ENCODE results near the gene C1GALT1. TPM values are rescaled to one million over a fixed set of nuclear protein-coding genes. Genes with fewer than 3 reads are reported as not detected.

C1GALT1 gene
- total and polyA plus RNA-seq, 9 of the 15 experiments (the other 6 are each of a cell fraction or from before 2014, with no cell fraction given) = 5.0 to 33.2 (median 24.1) TPM

GRCh38 chr7:7169296-7169695 is 13.0 kb upstream of the C1GALT1 start:
- Histone ChIP-seq H3K9me3 (replicated peaks; ENCODE audit: control insufficient read depth, insufficient read depth, low read depth, low read length) (no peaks in the 10 kb centered on the region; the same call in 1 of the 2 replicates), H3K4me2 (ENCODE audit: insufficient read depth, low read length) (no peak overlapping the region), H2AFZ (ENCODE audit: low read depth, low read length) (no peak overlapping the region; the same call in 1 of the 2 replicates), H3K4me1 (replicated peaks in 1 of 2; ENCODE audit: control insufficient read depth in 2 of 2, insufficient read depth in 2 of 2, low read length in 2 of 2) (peaks cover 0 to 3% of the 10 kb centered on the region in 2 experiments; a peak in 2 of 5 replicates), H3K27ac (ENCODE audit: extremely low read depth, low read depth, low read length) (no peak overlapping the region), H3K27me3 (ENCODE audit: control insufficient read depth in 2 of 2, insufficient read depth in 2 of 2, low read length in 2 of 2) (no peaks in the 10 kb centered on the region), H3K9me1 (ENCODE audit: control insufficient read depth, insufficient read depth, low read length) (no peaks in the 10 kb centered on the region), H3K4me3 (no peak overlapping the region), H3K9ac (ENCODE audit: insufficient read depth in 1 of 2, low read depth in 2 of 2, low read length in 2 of 2) (no peak overlapping the region), H4K20me1 (replicated peaks; ENCODE audit: control insufficient read depth, insufficient read depth, low read length) (no peaks in the 10 kb centered on the region), H3K79me2 (ENCODE audit: control insufficient read depth, insufficient read depth, low read length) (no peaks in the 10 kb centered on the region), H3K36me3 (ENCODE audit: control insufficient read depth, insufficient read depth, low read length) (no peaks in the 10 kb centered on the region)
- POLR2A ChIA-PET = no interaction called here
- no TSS peak for BruUV-seq (replicated peaks)
- no peak for ATAC-seq
- whole genome bisulfite sequencing (ENCODE audit: insufficient coverage, low coverage, missing lambda C conversion rate) = 7% methylated on average over 1 of the region's 1 CpG
- in situ Hi-C loops (cut with MboI) (no loop called here), intact Hi-C loops (cut with micrococcal nuclease) (no loop called here)
- CTCF ChIA-PET (ENCODE audit: low intra/inter-chr PET ratio) = no interaction called here
- no peak for TF ChIP-seq HINFP (tag; conservative IDR thresholded peaks at IDR 0.05; ENCODE audit: low read depth)
- no peak for TF ChIP-seq CBX5 (IDR thresholded peaks at IDR 0.05; ENCODE audit: borderline replicate concordance, low read depth)
- no peak for TF ChIP-seq ZNF212 (CRISPR knock-in tag; IDR thresholded peaks at IDR 0.05)
- no peak for TF ChIP-seq CCNT2 (IDR thresholded peaks at IDR 0.05; ENCODE audit: borderline replicate concordance, extremely low read depth, insufficient read length, low read depth, low read length)
- no peak for TF ChIP-seq XRCC5 (IDR thresholded peaks at IDR 0.05; ENCODE audit: low read depth, low read length)
- no peak for DNase-seq (ENCODE audit: extremely low read depth in 1 of 4, low spot score in 3 of 4)
- FAIRE-seq = no peak

Data from K562 (cell line).